IMR-90 (cell line): Measurements from ENCODE around the gene TRPM3. TPM values are rescaled to one million over a fixed set of nuclear protein-coding genes. Genes with fewer than 3 reads are reported as not detected.

Experiments
- ATAC-seq: fragments of 200-7000 bp; cut with Tn5 transposase; 2 replicates; pipeline ENCODE4 v1.9.1; 2020; ENCODE audit warnings: low read depth, mild to moderate bottlenecking, moderate library complexity
- BruUV-seq: library from RNA; stranded (reverse); fragments of 400-500 nt; replicated peaks from 2 replicates; lab custom pipeline; 2021; lab: Mats Ljungman, UMichigan
- CTCF ChIA-PET: fragments of 300-600 bp; formaldehyde crosslinking; extraction: SDS; loops from one replicate; lab custom pipeline; 2021; ENCODE audit warnings: antibody characterized with exemption; lab: Yijun Ruan, JAX
- POLR2A ChIA-PET: fragments of 300-600 bp; sonication (Branson Sonifier 250); formaldehyde crosslinking; loops from one replicate; lab custom pipeline; 2022; ENCODE audit warnings: antibody characterized with exemption; ENCODE audit not compliant: unreplicated experiment; lab: Charles Lee
- DNase-seq: peaks from one replicate; pipeline ENCODE4 v3.0.0; 2013
- H2AFZ ChIP-seq: replicated peaks from 2 replicates; pipeline ENCODE3; 2013; ENCODE audit warnings: low read length, mild to moderate bottlenecking; ENCODE audit not compliant: poor library complexity
- H2AK5ac ChIP-seq: 2 replicates; pipeline ENCODE4 v1.6.1; 2013; ENCODE audit warnings: low read depth, low read length, inconsistent platforms
- H2AK9ac ChIP-seq: replicated peaks from 2 replicates; pipeline ENCODE3; 2013; ENCODE audit warnings: mild to moderate bottlenecking, low read depth, low read length, moderate library complexity; ENCODE audit not compliant: poor library complexity
- H2BK120ac ChIP-seq: 2 replicates; pipeline ENCODE4 v1.6.1; 2013; ENCODE audit warnings: low read depth, low read length, inconsistent platforms
- H2BK15ac ChIP-seq: 3 replicates; pipeline ENCODE4 v1.6.1; 2013; ENCODE audit warnings: low read depth, low read length, inconsistent platforms
- H2BK20ac ChIP-seq: 2 replicates; pipeline ENCODE4 v1.6.1; 2013; ENCODE audit warnings: low read depth, mild to moderate bottlenecking, inconsistent platforms, low read length, moderate library complexity
- H2BK5ac ChIP-seq: 2 replicates; pipeline ENCODE4 v1.6.1; 2013; ENCODE audit warnings: mild to moderate bottlenecking, low read depth, low read length, inconsistent platforms; ENCODE audit not compliant: poor library complexity, severe bottlenecking
- H3K14ac ChIP-seq: replicated peaks from 2 replicates; pipeline ENCODE4 v1.6.1; 2013; ENCODE audit warnings: low read depth, low read length, inconsistent platforms
- H3K18ac ChIP-seq: 2 replicates; pipeline ENCODE4 v1.6.1; 2013; ENCODE audit warnings: low read depth, low read length, control low read depth
- H3K23ac ChIP-seq: 2 replicates; pipeline ENCODE4 v1.6.1; 2013; ENCODE audit warnings: low read depth, low read length, inconsistent platforms
- H3K27ac ChIP-seq: 2 replicates; pipeline ENCODE4 v1.5.1; 2013; ENCODE audit warnings: mild to moderate bottlenecking, control low read depth, low read length; ENCODE audit not compliant: insufficient read depth
- H3K27me3 ChIP-seq: 2 replicates; pipeline ENCODE4 v1.6.1; 2013; ENCODE audit warnings: low read length; ENCODE audit not compliant: control insufficient read depth, insufficient read depth
- H3K36me3 ChIP-seq: 2 replicates; pipeline ENCODE4 v1.6.1; 2013; ENCODE audit warnings: low read length, mixed read lengths; ENCODE audit not compliant: control insufficient read depth, insufficient read depth
- H3K4ac ChIP-seq: 2 replicates; pipeline ENCODE4 v1.6.1; 2013; ENCODE audit warnings: low read depth, low read length, inconsistent platforms
- H3K4me1 ChIP-seq: 2 replicates; pipeline ENCODE4 v1.6.1; 2013; ENCODE audit warnings: low read length, mixed read lengths; ENCODE audit not compliant: control insufficient read depth, insufficient read depth
- H3K4me2 ChIP-seq: 2 replicates; pipeline ENCODE4 v1.6.1; 2013; ENCODE audit warnings: low read depth, mild to moderate bottlenecking, control low read depth, low read length, moderate library complexity
- H3K4me3 ChIP-seq: 2 replicates; pipeline ENCODE4 v1.5.1; 2013; ENCODE audit warnings: low read depth, mild to moderate bottlenecking, control low read depth, low read length, moderate library complexity; ENCODE audit not compliant: insufficient read depth
- H3K56ac ChIP-seq: 2 replicates; pipeline ENCODE4 v1.6.1; 2013; ENCODE audit warnings: low read length, inconsistent platforms; ENCODE audit not compliant: insufficient read depth; ENCODE audit errors: extremely low read depth
- H3K79me1 ChIP-seq, 2 experiments: 2 replicates each; pipeline ENCODE4 v1.6.1; 2013; ENCODE audit warnings: low read length in 2 of 2, inconsistent platforms in 1 of 2, low read depth in 1 of 2
- H3K9ac ChIP-seq: 2 replicates; pipeline ENCODE4 v1.6.1; 2013; ENCODE audit warnings: low read depth, low read length, control low read depth
- H3K9me1 ChIP-seq: 2 replicates; pipeline ENCODE4 v1.6.1; 2013; ENCODE audit warnings: low read length, inconsistent platforms; ENCODE audit not compliant: insufficient read depth
- H3K9me3 ChIP-seq: 2 replicates; pipeline ENCODE4 v1.6.1; 2013; ENCODE audit warnings: low read length; ENCODE audit not compliant: control insufficient read depth, insufficient read depth
- H4K20me1 ChIP-seq: 2 replicates; pipeline ENCODE4 v1.6.1; 2013; ENCODE audit warnings: low read length, inconsistent platforms; ENCODE audit not compliant: insufficient read depth
- H4K5ac ChIP-seq: 2 replicates; pipeline ENCODE4 v1.6.1; 2013; ENCODE audit warnings: mild to moderate bottlenecking, low read depth, low read length, control low read depth
- H4K8ac ChIP-seq, 2 experiments: 2 replicates each; pipeline ENCODE4 v1.6.1; 2013; ENCODE audit warnings: low read depth in 2 of 2, low read length in 2 of 2, control low read depth in 1 of 2, inconsistent platforms in 1 of 2
- H4K91ac ChIP-seq: 2 replicates; pipeline ENCODE4 v1.6.1; 2013; ENCODE audit warnings: low read depth, low read length, inconsistent platforms; ENCODE audit not compliant: insufficient read depth
- CEBPB ChIP-seq: IDR thresholded peaks from 2 replicates; pipeline ENCODE4 v1.6.1; 2012; ENCODE audit warnings: low read depth, low read length, improper control_type of control experiment
- CTCF ChIP-seq: conservative IDR thresholded peaks from 2 replicates; pipeline ENCODE4 v1.5.1; 2012; ENCODE audit warnings: mild to moderate bottlenecking, low read depth, low read length, improper control_type of control experiment
- FOS ChIP-seq: fragments of 150-350 bp; IDR thresholded peaks from 2 replicates; pipeline ENCODE4 v1.6.1; 2016; ENCODE audit warnings: low read depth, low read length
- MAFK ChIP-seq: IDR thresholded peaks from 2 replicates; pipeline ENCODE4 v1.6.1; 2012; ENCODE audit warnings: low read depth, low read length, improper control_type of control experiment
- MAZ ChIP-seq: IDR thresholded peaks from 2 replicates; pipeline ENCODE4 v1.6.1; 2012; ENCODE audit warnings: low read depth, mild to moderate bottlenecking, low read length, improper control_type of control experiment, moderate library complexity, borderline replicate concordance
- MXI1 ChIP-seq: IDR thresholded peaks from 2 replicates; pipeline ENCODE4 v1.6.1; 2012; ENCODE audit warnings: low read depth, mild to moderate bottlenecking, low read length, moderate library complexity, borderline replicate concordance
- RAD21 ChIP-seq: IDR thresholded peaks from 2 replicates; pipeline ENCODE4 v1.6.1; 2012; ENCODE audit warnings: low read length, improper control_type of control experiment
- RFX5 ChIP-seq: IDR thresholded peaks from 2 replicates; pipeline ENCODE4 v1.8.0; 2012; ENCODE audit warnings: low read depth, mild to moderate bottlenecking, low read length, moderate library complexity
- SMC3 ChIP-seq: fragments of 150-350 bp; IDR thresholded peaks from 2 replicates; pipeline ENCODE4 v1.6.1; 2016; ENCODE audit warnings: low read depth, mild to moderate bottlenecking, antibody characterized with exemption, low read length, moderate library complexity
- USF2 ChIP-seq: fragments of 150-350 bp; IDR thresholded peaks from 2 replicates; pipeline ENCODE4 v1.6.1; 2017; ENCODE audit warnings: mild to moderate bottlenecking, antibody characterized with exemption, low read length, low read depth
- WGBS, 2 experiments: methylation state at CpG; one replicate each; pipeline versions ENCODE4 v1.1.5 to v1.1.7; 2013; ENCODE audit warnings: missing lambda C conversion rate in 2 of 2; ENCODE audit not compliant: insufficient read length in 1 of 2; ENCODE audit errors: extremely low coverage in 2 of 2; 5-methylcytosine and 5-hydroxymethylcytosine counted together
- dilution Hi-C: fragments of 300-500 bp; cut with HindIII; formaldehyde crosslinking; loops from one replicate; pipeline ENCODE4 v1.14.3; 2018; ENCODE audit warnings: low sequenced_read_pairs; ENCODE audit not compliant: unreplicated experiment
- in situ Hi-C: fragments of 300-500 bp; cut with MboI; formaldehyde crosslinking; loops from 3 replicates; pipeline ENCODE4 v1.14.3; 2019; ENCODE audit warnings: low sequenced_read_pairs, inconsistent platforms, mixed read lengths
- intact Hi-C: fragments of 100-400 bp; cut with micrococcal nuclease; formaldehyde crosslinking; loops from 2 replicates; pipeline ENCODE4 v1.10.0; 2022
- polyA plus RNA-seq, 3 experiments: library from polyadenylated mRNA; depleted of rRNA; stranded (reverse); fragments of >200 nt; gene quantifications; 2 replicates each; pipeline ENCODE4 v1.2.3, GENCODE V29; 2012; ENCODE audit warnings: low replicate concordance in 1 of 3
- total RNA-seq: library from RNA; depleted of rRNA; stranded (reverse); fragments of >200 nt; gene quantifications from 2 replicates; pipeline ENCODE4 v1.2.3, GENCODE V29; 2012

The TRPM3 gene
- total and polyA plus RNA-seq, 2 of the 4 experiments (the other 2 are of a cell fraction): not detected

DNA sequence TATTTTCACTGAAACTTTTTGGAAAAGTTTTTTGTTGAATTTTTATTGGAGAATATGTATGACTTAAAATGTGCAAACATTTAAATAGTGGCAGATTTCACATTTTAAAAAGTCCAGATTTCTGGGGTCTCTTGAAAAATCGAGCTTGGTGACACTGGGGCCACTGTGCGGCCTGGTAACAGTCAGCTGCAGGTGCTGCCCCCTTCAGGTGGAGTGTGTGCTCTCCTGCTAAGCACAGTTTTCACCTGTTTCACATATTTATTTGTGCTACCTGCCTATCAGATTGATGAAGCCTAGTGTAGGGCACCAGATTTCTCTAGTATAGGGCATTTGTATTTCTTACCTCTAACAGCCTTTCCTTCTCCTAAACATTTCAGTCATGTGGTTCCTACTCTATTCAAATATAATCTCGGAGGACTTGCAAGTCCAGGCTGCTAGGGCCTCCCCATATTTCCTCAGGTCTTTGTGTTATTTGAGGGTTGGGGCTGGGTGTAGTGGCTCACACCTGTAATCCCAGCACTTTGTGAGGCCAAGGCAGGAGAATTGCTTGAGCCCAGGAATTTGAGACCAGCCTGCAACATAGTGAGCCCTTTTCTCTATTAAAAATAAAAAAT, 611.2 kb downstream of the TRPM3 start:
- no CpG with 5 or more reads among the region's 3 CpGs for WGBS, 2 experiments
- CTCF ChIA-PET: interaction anchor here (0.5 to 1.9 kb wide), 5 partner anchors 10 to 217 kb away, joined by 3 to 5 read pairs (median 3); no protein-coding TSS in a partner anchor
- in situ Hi-C loops: no loop called here

More for the DNA sequence above, 611.2 kb downstream of the TRPM3 start:
- Histone ChIP-seq H4K20me1 (no peaks in the 10 kb centered on the region), H3K4me2 (no peak overlapping the region), H3K56ac (no peak overlapping the region), H3K14ac (no peak overlapping the region), H2BK120ac (no peak overlapping the region), H2BK5ac (no peak overlapping the region), H3K79me1 (no peaks in the 10 kb centered on the region), H3K23ac (no peak overlapping the region), H2BK15ac (no peak overlapping the region), H3K9me3 (no peaks in the 10 kb centered on the region), H4K8ac (no peak overlapping the region), H3K4ac (no peak overlapping the region), H3K9ac (no peak overlapping the region), H3K27me3 (no peaks in the 10 kb centered on the region), H3K18ac (no peak overlapping the region), H4K5ac (no peak overlapping the region), H3K4me3 (no peak overlapping the region), H2BK20ac (no peak overlapping the region), H3K4me1 (peaks cover 2% of the 10 kb centered on the region; the same call in 1 of the 2 replicates), H3K27ac (no peak overlapping the region), H3K36me3 (no peaks in the 10 kb centered on the region), H2AK5ac (no peak overlapping the region), H3K9me1 (no peaks in the 10 kb centered on the region), H2AK9ac (no peak overlapping the region), H2AFZ (no peak overlapping the region), H4K91ac (no peak overlapping the region)
- TF ChIP-seq MAZ: no peak
- TF ChIP-seq RAD21: peak; percentile 33; the same call in 1 of the 2 replicates
- TF ChIP-seq CTCF: peak; percentile 49
- no peak for TF ChIP-seq RFX5
- no peak for TF ChIP-seq FOS
- no peak for TF ChIP-seq MAFK
- TF ChIP-seq SMC3: no peak
- TF ChIP-seq CEBPB: no peak
- no peak for TF ChIP-seq MXI1
- TF ChIP-seq USF2: no peak
- ATAC-seq (no peak), DNase-seq (no peak)
- intact Hi-C loops: no loop called here
- dilution Hi-C loops: no loop called here
- POLR2A ChIA-PET: no interaction called here
- no TSS peak for BruUV-seq
